A673 (cell line): ENCODE results near the gene PSMA7. TPM values are rescaled to one million over a fixed set of nuclear protein-coding genes. Genes with fewer than 3 reads are reported as not detected.
A peak's percentile ranks its signal among the peaks of the same experiment; 100 is the strongest.

Source experiments
- BruUV-seq: library from RNA; stranded (reverse); fragments of 400-500 nt; replicated peaks from 2 replicates; lab custom pipeline; 2021; lab: Mats Ljungman, UMichigan
- CTCF ChIA-PET: fragments of 300-600 bp; sonication (Branson Sonifier 250); formaldehyde crosslinking; loops from one replicate; lab custom pipeline; 2022; ENCODE audit warnings: antibody characterized with exemption; lab: Charles Lee
- POLR2A ChIA-PET: fragments of 300-600 bp; sonication (Branson Sonifier 250); formaldehyde crosslinking; loops from one replicate; lab custom pipeline; 2022; ENCODE audit warnings: antibody characterized with exemption; ENCODE audit not compliant: low non-redundant PET; lab: Charles Lee
- DNase-seq: peaks from one replicate; pipeline ENCODE4 v3.0.0-alpha.2; 2015; ENCODE audit warnings: low spot score
- H3K27ac ChIP-seq: fragments of 200-600 bp; sonication (generic); 2 replicates; pipeline ENCODE4 v1.5.1; 2016; ENCODE audit warnings: mixed run types, low read depth, mild to moderate bottlenecking, mixed read lengths, antibody characterized with exemption, low read length; ENCODE audit not compliant: poor library complexity, severe bottlenecking
- H3K27me3 ChIP-seq: fragments of 200-600 bp; sonication (generic); replicated peaks from 2 replicates; pipeline ENCODE4 v1.6.1; 2017; ENCODE audit warnings: mixed run types, low read depth, mild to moderate bottlenecking, mixed read lengths, antibody characterized with exemption, low read length; ENCODE audit not compliant: insufficient read depth, poor library complexity
- H3K36me3 ChIP-seq: fragments of 200-600 bp; sonication (generic); 2 replicates; pipeline ENCODE4 v1.6.1; 2016; ENCODE audit warnings: mixed run types, mild to moderate bottlenecking, mixed read lengths, antibody characterized with exemption, low read length; ENCODE audit not compliant: insufficient read depth, poor library complexity, severe bottlenecking
- H3K4me1 ChIP-seq: fragments of 200-600 bp; sonication (generic); 2 replicates; pipeline ENCODE4 v1.6.1; 2017; ENCODE audit warnings: mixed run types, mild to moderate bottlenecking, mixed read lengths, antibody characterized with exemption, low read length; ENCODE audit not compliant: insufficient read depth, poor library complexity, severe bottlenecking
- H3K4me3 ChIP-seq: fragments of 200-600 bp; sonication (generic); 2 replicates; pipeline ENCODE4 v1.5.1; 2016; ENCODE audit warnings: low read depth, mixed run types, mild to moderate bottlenecking, mixed read lengths, low read length; ENCODE audit not compliant: poor library complexity, severe bottlenecking
- H3K9me3 ChIP-seq: fragments of 200-600 bp; sonication (generic); 2 replicates; pipeline ENCODE4 v1.6.1; 2016; ENCODE audit warnings: mixed run types, low read depth, mild to moderate bottlenecking, mixed read lengths, antibody characterized with exemption, low read length; ENCODE audit not compliant: poor library complexity, severe bottlenecking
- CTCF ChIP-seq: fragments of 300-800, 200-600 bp; sonication (generic); conservative IDR thresholded peaks from 2 replicates; pipeline ENCODE4 v1.5.1; 2017; ENCODE audit warnings: low read depth, mild to moderate bottlenecking, antibody characterized with exemption, low read length, moderate library complexity, mixed read lengths
- EZH2 ChIP-seq: fragments of 200-600 bp; sonication (generic); IDR thresholded peaks from 2 replicates; pipeline ENCODE4 v1.6.1; 2017; ENCODE audit warnings: borderline replicate concordance, low read depth, mild to moderate bottlenecking, mixed read lengths, antibody characterized with exemption, low read length; ENCODE audit not compliant: poor library complexity, severe bottlenecking
- intact Hi-C: fragments of 100-400 bp; cut with micrococcal nuclease; formaldehyde crosslinking; loops from one replicate; pipeline ENCODE4 v1.10.0; 2022; ENCODE audit not compliant: unreplicated experiment
- total RNA-seq: library from RNA; stranded (reverse); gene quantifications from 2 replicates; pipeline ENCODE4 v1.2.3, GENCODE V29; 2021

The PSMA7 gene
- total RNA-seq, 1 experiment from 2014 or later: 593 TPM

GRCh38 chr20:62120990-62121775 is 22.0 kb downstream of the PSMA7 start:
- H3K27ac ChIP-seq: peak overlapping the region; percentile 92
- peak overlapping the region; percentile 89 for H3K4me3 ChIP-seq
- no peaks in the 10 kb centered on the region for H3K9me3 ChIP-seq
- ChIA-PET POLR2A (interaction anchor here (0.9 kb wide), 1 partner anchor 20 kb away, joined by 3 read pairs; no protein-coding TSS in a partner anchor), CTCF (no interaction called here)
- BruUV-seq: TSS peak; percentile 48
- peaks cover 17% of the 10 kb centered on the region for H3K4me1 ChIP-seq
- peaks cover 24% of the 10 kb centered on the region for H3K36me3 ChIP-seq
- no peaks in the 10 kb centered on the region for H3K27me3 ChIP-seq
- TF ChIP-seq CTCF: no peak
- TF ChIP-seq EZH2: no peak
- no peak for DNase-seq
- intact Hi-C loops: loop anchor here (2.0 kb wide), 1 partner anchor 54 kb away; no protein-coding TSS in a partner anchor

GRCh38 chr20:62120365-62120762 is 22.8 kb downstream of the PSMA7 start:
- ChIA-PET POLR2A (no interaction called here), CTCF (no interaction called here)
- Histone ChIP-seq H3K4me3 (no peak overlapping the region), H3K4me1 (peaks cover 17% of the 10 kb centered on the region), H3K36me3 (peaks cover 16% of the 10 kb centered on the region), H3K27ac (no peak overlapping the region), H3K27me3 (no peaks in the 10 kb centered on the region), H3K9me3 (no peaks in the 10 kb centered on the region)
- intact Hi-C loops: loop anchor here (2.0 kb wide), 1 partner anchor 54 kb away; no protein-coding TSS in a partner anchor
- no peak for DNase-seq
- no TSS peak for BruUV-seq
- TF ChIP-seq CTCF: no peak
- TF ChIP-seq EZH2: no peak

- POLR2A ChIA-PET: no interaction called here
- Histone ChIP-seq H3K27ac (no peak overlapping the region), H3K9me3 (no peaks in the 10 kb centered on the region), H3K4me3 (no peak overlapping the region), H3K36me3 (peaks cover 10% of the 10 kb centered on the region), H3K4me1 (peaks cover 17% of the 10 kb centered on the region), H3K27me3 (no peaks in the 10 kb centered on the region)
- DNase-seq: no peak
- TF ChIP-seq EZH2 (no peak), CTCF (no peak)
- CTCF ChIA-PET: no interaction called here
- no TSS peak for BruUV-seq
- intact Hi-C loops: loop anchor here (2.0 kb wide), 1 partner anchor 53 kb away; no protein-coding TSS in a partner anchor
These were observed 23.4 kb downstream of the PSMA7 start for GRCh38 chr20:62119591-62120364.
